IMR-90 (cell line): ENCODE results near the gene NEDD4L. TPM values are rescaled to one million over a fixed set of nuclear protein-coding genes. Genes with fewer than 3 reads are reported as not detected.

Source experiments
- ATAC-seq: fragments of 200-7000 bp; cut with Tn5 transposase; 2 replicates; pipeline ENCODE4 v1.9.1; 2020; ENCODE audit warnings: low read depth, mild to moderate bottlenecking, moderate library complexity
- BruUV-seq: library from RNA; stranded (reverse); fragments of 400-500 nt; replicated peaks from 2 replicates; lab custom pipeline; 2021; lab: Mats Ljungman, UMichigan
- CTCF ChIA-PET: fragments of 300-600 bp; formaldehyde crosslinking; extraction: SDS; loops from one replicate; lab custom pipeline; 2021; ENCODE audit warnings: antibody characterized with exemption; lab: Yijun Ruan, JAX
- POLR2A ChIA-PET: fragments of 300-600 bp; sonication (Branson Sonifier 250); formaldehyde crosslinking; loops from one replicate; lab custom pipeline; 2022; ENCODE audit warnings: antibody characterized with exemption; ENCODE audit not compliant: unreplicated experiment; lab: Charles Lee
- DNase-seq: peaks from one replicate; pipeline ENCODE4 v3.0.0; 2013
- H2AFZ ChIP-seq: replicated peaks from 2 replicates; pipeline ENCODE3; 2013; ENCODE audit warnings: low read length, mild to moderate bottlenecking; ENCODE audit not compliant: poor library complexity
- H2AK5ac ChIP-seq: 2 replicates; pipeline ENCODE4 v1.6.1; 2013; ENCODE audit warnings: low read depth, low read length, inconsistent platforms
- H2AK9ac ChIP-seq: replicated peaks from 2 replicates; pipeline ENCODE3; 2013; ENCODE audit warnings: mild to moderate bottlenecking, low read depth, low read length, moderate library complexity; ENCODE audit not compliant: poor library complexity
- H2BK120ac ChIP-seq: 2 replicates; pipeline ENCODE4 v1.6.1; 2013; ENCODE audit warnings: low read depth, low read length, inconsistent platforms
- H2BK15ac ChIP-seq: 3 replicates; pipeline ENCODE4 v1.6.1; 2013; ENCODE audit warnings: low read depth, low read length, inconsistent platforms
- H2BK20ac ChIP-seq: 2 replicates; pipeline ENCODE4 v1.6.1; 2013; ENCODE audit warnings: low read depth, mild to moderate bottlenecking, inconsistent platforms, low read length, moderate library complexity
- H2BK5ac ChIP-seq: 2 replicates; pipeline ENCODE4 v1.6.1; 2013; ENCODE audit warnings: mild to moderate bottlenecking, low read depth, low read length, inconsistent platforms; ENCODE audit not compliant: poor library complexity, severe bottlenecking
- H3K14ac ChIP-seq: replicated peaks from 2 replicates; pipeline ENCODE4 v1.6.1; 2013; ENCODE audit warnings: low read depth, low read length, inconsistent platforms
- H3K18ac ChIP-seq: 2 replicates; pipeline ENCODE4 v1.6.1; 2013; ENCODE audit warnings: low read depth, low read length, control low read depth
- H3K23ac ChIP-seq: 2 replicates; pipeline ENCODE4 v1.6.1; 2013; ENCODE audit warnings: low read depth, low read length, inconsistent platforms
- H3K27ac ChIP-seq: 2 replicates; pipeline ENCODE4 v1.5.1; 2013; ENCODE audit warnings: mild to moderate bottlenecking, control low read depth, low read length; ENCODE audit not compliant: insufficient read depth
- H3K27me3 ChIP-seq: 2 replicates; pipeline ENCODE4 v1.6.1; 2013; ENCODE audit warnings: low read length; ENCODE audit not compliant: control insufficient read depth, insufficient read depth
- H3K36me3 ChIP-seq: 2 replicates; pipeline ENCODE4 v1.6.1; 2013; ENCODE audit warnings: low read length, mixed read lengths; ENCODE audit not compliant: control insufficient read depth, insufficient read depth
- H3K4ac ChIP-seq: 2 replicates; pipeline ENCODE4 v1.6.1; 2013; ENCODE audit warnings: low read depth, low read length, inconsistent platforms
- H3K4me1 ChIP-seq: 2 replicates; pipeline ENCODE4 v1.6.1; 2013; ENCODE audit warnings: low read length, mixed read lengths; ENCODE audit not compliant: control insufficient read depth, insufficient read depth
- H3K4me2 ChIP-seq: 2 replicates; pipeline ENCODE4 v1.6.1; 2013; ENCODE audit warnings: low read depth, mild to moderate bottlenecking, control low read depth, low read length, moderate library complexity
- H3K4me3 ChIP-seq: 2 replicates; pipeline ENCODE4 v1.5.1; 2013; ENCODE audit warnings: low read depth, mild to moderate bottlenecking, control low read depth, low read length, moderate library complexity; ENCODE audit not compliant: insufficient read depth
- H3K56ac ChIP-seq: 2 replicates; pipeline ENCODE4 v1.6.1; 2013; ENCODE audit warnings: low read length, inconsistent platforms; ENCODE audit not compliant: insufficient read depth; ENCODE audit errors: extremely low read depth
- H3K79me1 ChIP-seq, 2 experiments: 2 replicates each; pipeline ENCODE4 v1.6.1; 2013; ENCODE audit warnings: low read length in 2 of 2, inconsistent platforms in 1 of 2, low read depth in 1 of 2
- H3K9ac ChIP-seq: 2 replicates; pipeline ENCODE4 v1.6.1; 2013; ENCODE audit warnings: low read depth, low read length, control low read depth
- H3K9me1 ChIP-seq: 2 replicates; pipeline ENCODE4 v1.6.1; 2013; ENCODE audit warnings: low read length, inconsistent platforms; ENCODE audit not compliant: insufficient read depth
- H3K9me3 ChIP-seq: 2 replicates; pipeline ENCODE4 v1.6.1; 2013; ENCODE audit warnings: low read length; ENCODE audit not compliant: control insufficient read depth, insufficient read depth
- H4K20me1 ChIP-seq: 2 replicates; pipeline ENCODE4 v1.6.1; 2013; ENCODE audit warnings: low read length, inconsistent platforms; ENCODE audit not compliant: insufficient read depth
- H4K5ac ChIP-seq: 2 replicates; pipeline ENCODE4 v1.6.1; 2013; ENCODE audit warnings: mild to moderate bottlenecking, low read depth, low read length, control low read depth
- H4K8ac ChIP-seq, 2 experiments: 2 replicates each; pipeline ENCODE4 v1.6.1; 2013; ENCODE audit warnings: low read depth in 2 of 2, low read length in 2 of 2, control low read depth in 1 of 2, inconsistent platforms in 1 of 2
- H4K91ac ChIP-seq: 2 replicates; pipeline ENCODE4 v1.6.1; 2013; ENCODE audit warnings: low read depth, low read length, inconsistent platforms; ENCODE audit not compliant: insufficient read depth
- BHLHE40 ChIP-seq: fragments of 150-350 bp; IDR thresholded peaks from 2 replicates; pipeline ENCODE4 v1.6.1; 2016; ENCODE audit warnings: mild to moderate bottlenecking, low read depth, low read length
- CEBPB ChIP-seq: IDR thresholded peaks from 2 replicates; pipeline ENCODE4 v1.6.1; 2012; ENCODE audit warnings: low read depth, low read length, improper control_type of control experiment
- ELK1 ChIP-seq: fragments of 150-350 bp; IDR thresholded peaks from 2 replicates; pipeline ENCODE4 v1.6.1; 2016; ENCODE audit warnings: low read depth, mild to moderate bottlenecking, low read length, moderate library complexity, borderline replicate concordance
- FOS ChIP-seq: fragments of 150-350 bp; IDR thresholded peaks from 2 replicates; pipeline ENCODE4 v1.6.1; 2016; ENCODE audit warnings: low read depth, low read length
- MAFK ChIP-seq: IDR thresholded peaks from 2 replicates; pipeline ENCODE4 v1.6.1; 2012; ENCODE audit warnings: low read depth, low read length, improper control_type of control experiment
- MAZ ChIP-seq: IDR thresholded peaks from 2 replicates; pipeline ENCODE4 v1.6.1; 2012; ENCODE audit warnings: low read depth, mild to moderate bottlenecking, low read length, improper control_type of control experiment, moderate library complexity, borderline replicate concordance
- MXI1 ChIP-seq: IDR thresholded peaks from 2 replicates; pipeline ENCODE4 v1.6.1; 2012; ENCODE audit warnings: low read depth, mild to moderate bottlenecking, low read length, moderate library complexity, borderline replicate concordance
- NFE2L2 ChIP-seq: fragments of 150-350 bp; IDR thresholded peaks from 2 replicates; pipeline ENCODE4 v1.6.1; 2016; ENCODE audit warnings: low read depth, mild to moderate bottlenecking, low read length
- POLR2A ChIP-seq: IDR thresholded peaks from 2 replicates; pipeline ENCODE4 v1.6.1; 2012; ENCODE audit warnings: mild to moderate bottlenecking, low read depth, low read length
- RAD21 ChIP-seq: IDR thresholded peaks from 2 replicates; pipeline ENCODE4 v1.6.1; 2012; ENCODE audit warnings: low read length, improper control_type of control experiment
- RCOR1 ChIP-seq: IDR thresholded peaks from 2 replicates; pipeline ENCODE4 v1.6.1; 2012; ENCODE audit warnings: mild to moderate bottlenecking, low read length, improper control_type of control experiment; ENCODE audit not compliant: insufficient replicate concordance
- RFX5 ChIP-seq: IDR thresholded peaks from 2 replicates; pipeline ENCODE4 v1.8.0; 2012; ENCODE audit warnings: low read depth, mild to moderate bottlenecking, low read length, moderate library complexity
- SMC3 ChIP-seq: fragments of 150-350 bp; IDR thresholded peaks from 2 replicates; pipeline ENCODE4 v1.6.1; 2016; ENCODE audit warnings: low read depth, mild to moderate bottlenecking, antibody characterized with exemption, low read length, moderate library complexity
- WGBS, 2 experiments: methylation state at CpG; one replicate each; pipeline versions ENCODE4 v1.1.5 to v1.1.7; 2013; ENCODE audit warnings: missing lambda C conversion rate in 2 of 2; ENCODE audit not compliant: insufficient read length in 1 of 2; ENCODE audit errors: extremely low coverage in 2 of 2; 5-methylcytosine and 5-hydroxymethylcytosine counted together
- dilution Hi-C: fragments of 300-500 bp; cut with HindIII; formaldehyde crosslinking; loops from one replicate; pipeline ENCODE4 v1.14.3; 2018; ENCODE audit warnings: low sequenced_read_pairs; ENCODE audit not compliant: unreplicated experiment
- in situ Hi-C: fragments of 300-500 bp; cut with MboI; formaldehyde crosslinking; loops from 3 replicates; pipeline ENCODE4 v1.14.3; 2019; ENCODE audit warnings: low sequenced_read_pairs, inconsistent platforms, mixed read lengths
- intact Hi-C: fragments of 100-400 bp; cut with micrococcal nuclease; formaldehyde crosslinking; loops from 2 replicates; pipeline ENCODE4 v1.10.0; 2022
- polyA plus RNA-seq, 3 experiments: library from polyadenylated mRNA; depleted of rRNA; stranded (reverse); fragments of >200 nt; gene quantifications; 2 replicates each; pipeline ENCODE4 v1.2.3, GENCODE V29; 2012; ENCODE audit warnings: low replicate concordance in 1 of 3
- total RNA-seq: library from RNA; depleted of rRNA; stranded (reverse); fragments of >200 nt; gene quantifications from 2 replicates; pipeline ENCODE4 v1.2.3, GENCODE V29; 2012
- TF ChIP-seq, protein P1 (sequence below): fragments of 150-350 bp; IDR thresholded peaks from 2 replicates; pipeline ENCODE4 v1.6.1; 2017; ENCODE audit warnings: mild to moderate bottlenecking, antibody characterized with exemption, low read length, low read depth

Gene NEDD4L
- total and polyA plus RNA-seq, 2 of the 4 experiments (the other 2 are of a cell fraction) = 10.0 to 10.9 TPM

DNA sequence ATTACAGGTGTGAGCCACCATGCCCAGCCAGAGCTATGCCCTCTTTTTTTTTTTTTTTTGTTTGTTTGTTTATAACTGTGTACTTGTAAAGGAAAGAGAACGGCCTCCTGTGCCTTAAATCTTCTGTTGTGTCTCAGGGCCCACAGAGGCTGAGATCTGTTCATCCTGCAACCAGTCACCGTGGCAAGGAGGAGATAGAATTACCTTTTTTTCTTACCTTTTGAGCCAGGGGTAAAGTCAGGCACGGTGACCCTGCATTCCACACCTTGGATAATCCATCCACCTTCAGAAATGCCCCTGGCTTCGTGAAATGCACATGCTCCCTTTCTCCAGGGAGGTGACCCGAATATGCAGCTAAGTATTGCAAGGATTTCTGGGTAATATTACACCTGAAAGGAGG is 12.8 kb downstream of the NEDD4L start:
- Histone ChIP-seq H4K5ac (no peak overlapping the region), H3K9me1 (no peaks in the 10 kb centered on the region; the same call in 1 of the 2 replicates), H2BK120ac (no peak overlapping the region), H3K4ac (no peak overlapping the region), H3K9ac (no peak overlapping the region), H2BK5ac (no peak overlapping the region), H4K20me1 (no peaks in the 10 kb centered on the region), H3K23ac (no peak overlapping the region), H3K4me1 (peaks cover 12% of the 10 kb centered on the region), H3K4me3 (no peak overlapping the region), H4K8ac (no peak overlapping the region), H3K14ac (no peak overlapping the region), H2AK9ac (no peak overlapping the region), H2AFZ (no peak overlapping the region), H3K79me1 (peaks cover 9 to 27% of the 10 kb centered on the region in 2 experiments; a peak in 3 of 4 replicates), H3K56ac (no peak overlapping the region), H3K27ac (no peak overlapping the region), H3K18ac (no peak overlapping the region), H2BK15ac (no peak overlapping the region), H3K36me3 (no peaks in the 10 kb centered on the region), H2AK5ac (no peak overlapping the region), H3K4me2 (no peak overlapping the region), H3K27me3 (no peaks in the 10 kb centered on the region), H3K9me3 (no peaks in the 10 kb centered on the region), H4K91ac (no peak overlapping the region), H2BK20ac (no peak overlapping the region)
- in situ Hi-C loops (no loop called here), intact Hi-C loops (no loop called here), dilution Hi-C loops (no loop called here)
- no TSS peak for BruUV-seq
- ATAC-seq (no peak), DNase-seq (no peak)
- ChIA-PET POLR2A (no interaction called here), CTCF (interaction anchor here (0.7 kb wide), 1 partner anchor 10 kb away, joined by 3 read pairs; no protein-coding TSS in a partner anchor)
- TF ChIP-seq CEBPB = no peak
- TF ChIP-seq RFX5 = no peak
- TF ChIP-seq MAFK = no peak
- TF ChIP-seq BHLHE40 = no peak
- no peak for TF ChIP-seq NFE2L2
- TF ChIP-seq POLR2A = no peak
- TF ChIP-seq RAD21 = no peak
- TF ChIP-seq ELK1 = no peak
- TF ChIP-seq RCOR1 = no peak
- TF ChIP-seq, protein P1, sequence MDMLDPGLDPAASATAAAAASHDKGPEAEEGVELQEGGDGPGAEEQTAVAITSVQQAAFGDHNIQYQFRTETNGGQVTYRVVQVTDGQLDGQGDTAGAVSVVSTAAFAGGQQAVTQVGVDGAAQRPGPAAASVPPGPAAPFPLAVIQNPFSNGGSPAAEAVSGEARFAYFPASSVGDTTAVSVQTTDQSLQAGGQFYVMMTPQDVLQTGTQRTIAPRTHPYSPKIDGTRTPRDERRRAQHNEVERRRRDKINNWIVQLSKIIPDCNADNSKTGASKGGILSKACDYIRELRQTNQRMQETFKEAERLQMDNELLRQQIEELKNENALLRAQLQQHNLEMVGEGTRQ = no peak
- TF ChIP-seq SMC3 = no peak
- no peak for TF ChIP-seq MAZ
- TF ChIP-seq MXI1 = no peak
- no peak for TF ChIP-seq FOS
- 40% methylated on average over 1 of the region's 5 CpGs; no CpG with 5 or more reads in 1 of the 2 experiments for WGBS, 2 experiments
